ENCODE measurements around the gene DPH1.

DNA sequence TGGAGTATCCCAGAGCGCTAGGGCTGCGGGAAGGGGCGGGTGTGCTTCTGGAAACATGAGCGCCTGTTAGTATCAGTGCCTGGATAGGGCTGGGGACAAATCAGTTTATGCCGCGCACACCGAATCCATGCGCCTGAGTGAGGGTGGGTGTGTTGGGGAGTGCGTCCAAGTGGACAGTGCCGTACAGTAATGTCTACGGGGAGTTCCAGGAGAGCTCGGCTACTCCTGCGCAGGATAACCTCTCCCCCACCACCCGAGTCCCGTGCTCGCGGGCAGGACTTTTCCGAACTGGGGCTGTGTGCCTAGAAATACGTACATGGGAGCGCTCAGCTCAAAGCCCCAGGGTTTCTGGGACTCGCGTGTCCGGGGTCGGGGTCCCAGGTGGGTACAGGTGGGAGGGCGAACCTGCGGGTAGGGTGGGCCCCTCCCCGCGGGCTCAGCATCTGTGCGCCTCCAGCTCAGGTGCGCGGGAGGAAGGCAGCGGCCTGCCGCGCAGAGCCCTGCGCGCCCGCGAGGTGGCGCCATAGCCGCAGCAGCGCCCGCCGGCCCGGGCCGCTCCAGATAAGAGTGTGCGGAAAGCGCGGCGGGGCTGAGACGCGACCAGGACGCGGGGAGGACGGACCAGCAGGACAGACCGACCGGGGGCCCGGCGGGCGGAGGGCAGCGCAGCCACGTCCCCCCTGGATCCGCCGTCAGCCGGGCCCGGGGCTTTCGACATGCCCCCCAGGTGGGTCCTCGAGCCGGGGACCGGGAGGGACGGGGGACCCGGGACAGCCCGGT, 24.7 kb downstream of the DPH1 start, which contains the start of gene HIC1:
- TF ChIP-seq, protein P1, sequence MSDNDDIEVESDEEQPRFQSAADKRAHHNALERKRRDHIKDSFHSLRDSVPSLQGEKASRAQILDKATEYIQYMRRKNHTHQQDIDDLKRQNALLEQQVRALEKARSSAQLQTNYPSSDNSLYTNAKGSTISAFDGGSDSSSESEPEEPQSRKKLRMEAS (IDR thresholded peaks at IDR 0.05; ENCODE audit: low read depth, low read length), result no peak
- TF ChIP-seq, protein P2, sequence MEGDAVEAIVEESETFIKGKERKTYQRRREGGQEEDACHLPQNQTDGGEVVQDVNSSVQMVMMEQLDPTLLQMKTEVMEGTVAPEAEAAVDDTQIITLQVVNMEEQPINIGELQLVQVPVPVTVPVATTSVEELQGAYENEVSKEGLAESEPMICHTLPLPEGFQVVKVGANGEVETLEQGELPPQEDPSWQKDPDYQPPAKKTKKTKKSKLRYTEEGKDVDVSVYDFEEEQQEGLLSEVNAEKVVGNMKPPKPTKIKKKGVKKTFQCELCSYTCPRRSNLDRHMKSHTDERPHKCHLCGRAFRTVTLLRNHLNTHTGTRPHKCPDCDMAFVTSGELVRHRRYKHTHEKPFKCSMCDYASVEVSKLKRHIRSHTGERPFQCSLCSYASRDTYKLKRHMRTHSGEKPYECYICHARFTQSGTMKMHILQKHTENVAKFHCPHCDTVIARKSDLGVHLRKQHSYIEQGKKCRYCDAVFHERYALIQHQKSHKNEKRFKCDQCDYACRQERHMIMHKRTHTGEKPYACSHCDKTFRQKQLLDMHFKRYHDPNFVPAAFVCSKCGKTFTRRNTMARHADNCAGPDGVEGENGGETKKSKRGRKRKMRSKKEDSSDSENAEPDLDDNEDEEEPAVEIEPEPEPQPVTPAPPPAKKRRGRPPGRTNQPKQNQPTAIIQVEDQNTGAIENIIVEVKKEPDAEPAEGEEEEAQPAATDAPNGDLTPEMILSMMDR (IDR thresholded peaks at IDR 0.05; ENCODE audit: low read depth, low read length), result peak; percentile 33
- TF ChIP-seq POLR2A (IDR thresholded peaks at IDR 0.05; ENCODE audit: extremely low read depth, insufficient read length) (no peak), MYC (IDR thresholded peaks at IDR 0.05; ENCODE audit: low read depth, low read length) (no peak)
